ENCODE data around the gene PCNX4. TPM values are rescaled to one million over a fixed set of nuclear protein-coding genes. Genes with fewer than 3 reads are reported as not detected.
"Not testable (repeated sequence)": the region's sequence is repeated elsewhere in the genome, so short reads cannot be mapped to it uniquely, and the experiment has no call there.

PCNX4 gene
- polyA plus RNA-seq, 1 donor from 2014 or later, result 17.5 TPM

DNA sequence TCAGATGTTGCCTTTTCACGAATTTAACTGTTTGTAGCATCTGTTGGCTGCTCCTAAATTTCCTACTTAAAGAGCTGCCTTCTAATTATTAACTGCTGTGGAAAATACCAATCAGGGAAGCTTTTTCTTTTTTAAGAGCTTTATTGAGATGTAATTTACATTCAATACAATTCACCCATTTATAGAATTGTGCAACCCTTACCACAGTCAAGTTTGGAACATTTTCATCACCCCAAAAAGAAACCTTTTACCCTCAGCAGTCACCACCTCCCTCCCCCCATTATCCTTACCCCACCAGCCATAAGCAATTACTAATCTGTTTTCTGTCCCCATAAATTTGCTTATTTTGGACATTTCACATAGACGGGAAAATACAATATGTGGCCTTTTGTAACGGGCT lies 1.4 kb downstream of the PCNX4 start:
- Mint-ChIP-seq H3K4me1 (peaks cover 25 to 34% (median 25%) of the 10 kb centered on the region in 3 donors), H3K27me3 (no peaks in the 10 kb centered on the region), H3K36me3 (peaks cover 2% of the 10 kb centered on the region), H3K4me3 (peak overlapping the region; percentile 92 to 96 (median 96)), H3K9me3 (peaks cover 0 to 1% (median 0%) of the 10 kb centered on the region in 3 donors), H3K27ac (peak overlapping the region; percentile 94 to 99 (median 98))

DNA sequence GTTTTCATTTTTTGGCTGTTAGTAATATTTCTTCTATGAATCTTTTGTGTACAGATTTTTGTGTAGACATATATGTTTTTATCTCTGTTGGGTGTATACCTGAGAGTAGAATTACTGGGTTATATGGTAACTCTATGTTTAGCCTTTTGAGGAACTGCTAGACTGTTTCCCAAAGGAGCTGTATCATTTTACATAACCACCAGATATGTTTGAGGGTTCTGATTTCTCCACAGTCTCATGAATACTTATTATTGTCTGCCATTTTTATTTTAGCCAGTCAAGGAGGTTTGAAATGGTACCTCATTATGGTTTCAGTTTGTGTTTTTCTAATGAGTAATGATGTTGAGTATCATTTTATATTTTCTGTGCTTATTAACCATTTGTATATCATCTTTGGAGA lies 1.9 kb downstream of the PCNX4 start:
- no peaks in the 10 kb centered on the region for H3K27me3 Mint-ChIP-seq
- peaks cover 0 to 1% (median 0%) of the 10 kb centered on the region in 3 donors for H3K9me3 Mint-ChIP-seq
- H3K4me3 Mint-ChIP-seq, result peak overlapping the region; percentile 92 to 96 (median 96)
- peak overlapping the region in 1 of 3 donors; percentile 94 for H3K27ac Mint-ChIP-seq
- H3K36me3 Mint-ChIP-seq, result peaks cover 2% of the 10 kb centered on the region
- peaks cover 25 to 34% (median 26%) of the 10 kb centered on the region in 3 donors for H3K4me1 Mint-ChIP-seq

DNA sequence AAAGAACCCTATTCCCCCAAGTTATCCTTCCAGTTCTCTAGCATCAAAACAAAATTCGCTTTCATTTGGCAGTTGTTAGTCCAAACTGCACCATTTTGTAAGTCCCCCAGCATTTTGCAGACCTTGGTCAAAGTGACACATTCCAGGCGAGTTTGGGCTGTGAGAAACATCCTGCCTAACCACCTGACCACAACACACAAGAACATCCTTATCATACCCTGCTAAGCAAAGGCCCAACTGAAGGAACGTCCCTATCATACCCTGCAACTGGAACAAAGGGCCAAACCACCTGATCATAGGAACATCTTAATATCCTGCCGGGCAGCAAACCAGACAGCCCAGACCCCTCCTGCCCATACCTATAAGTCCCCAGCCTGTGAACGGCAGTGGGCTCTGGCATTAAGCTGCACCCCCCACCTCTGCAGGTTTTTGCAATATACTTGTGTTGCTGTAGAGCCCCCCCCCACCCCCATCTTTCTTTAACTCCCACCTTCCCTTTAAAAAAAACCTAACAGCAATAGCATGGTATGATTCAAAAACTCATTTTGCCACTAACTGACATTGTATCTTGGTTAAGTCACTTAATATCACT lies 2.7 kb downstream of the PCNX4 start:
- peaks cover 2% of the 10 kb centered on the region for H3K36me3 Mint-ChIP-seq
- peak overlapping the region in 1 of 3 donors; percentile 94 for H3K27ac Mint-ChIP-seq
- H3K27me3 Mint-ChIP-seq, result no peaks in the 10 kb centered on the region
- H3K4me3 Mint-ChIP-seq, result peak overlapping the region; percentile 28 to 95 (median 79)
- H3K9me3 Mint-ChIP-seq, result peaks cover 0 to 1% (median 0%) of the 10 kb centered on the region in 3 donors
- peaks cover 25 to 34% (median 26%) of the 10 kb centered on the region in 3 donors for H3K4me1 Mint-ChIP-seq

DNA sequence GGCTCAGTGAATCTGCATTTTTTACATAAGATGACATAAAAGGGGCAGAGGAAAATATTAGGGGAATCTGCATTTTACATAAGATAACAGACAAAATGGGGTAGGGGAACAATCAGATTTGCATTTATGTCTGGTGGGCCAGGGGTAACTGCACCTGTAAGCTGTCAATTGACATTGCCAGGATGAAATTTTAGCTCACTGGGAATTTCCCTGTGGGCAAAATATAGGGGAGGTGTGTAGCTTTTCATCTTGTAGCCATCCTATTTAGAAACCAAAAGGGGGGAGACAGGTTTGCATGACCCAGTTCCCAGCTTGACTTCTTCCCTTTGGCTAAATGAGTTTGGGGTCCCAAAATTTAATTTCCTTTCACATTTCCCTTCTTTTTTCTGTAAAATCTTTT lies 3.5 kb downstream of the PCNX4 start:
- Mint-ChIP-seq H3K9me3 (peaks cover 0 to 1% (median 0%) of the 10 kb centered on the region in 3 donors), H3K36me3 (peaks cover 2% of the 10 kb centered on the region), H3K27ac (peak overlapping the region in 1 of 3 donors; percentile 53), H3K27me3 (no peaks in the 10 kb centered on the region), H3K4me3 (peak overlapping the region in 1 of 4 donors; percentile 39), H3K4me1 (peaks cover 25 to 35% (median 26%) of the 10 kb centered on the region in 3 donors)

DNA sequence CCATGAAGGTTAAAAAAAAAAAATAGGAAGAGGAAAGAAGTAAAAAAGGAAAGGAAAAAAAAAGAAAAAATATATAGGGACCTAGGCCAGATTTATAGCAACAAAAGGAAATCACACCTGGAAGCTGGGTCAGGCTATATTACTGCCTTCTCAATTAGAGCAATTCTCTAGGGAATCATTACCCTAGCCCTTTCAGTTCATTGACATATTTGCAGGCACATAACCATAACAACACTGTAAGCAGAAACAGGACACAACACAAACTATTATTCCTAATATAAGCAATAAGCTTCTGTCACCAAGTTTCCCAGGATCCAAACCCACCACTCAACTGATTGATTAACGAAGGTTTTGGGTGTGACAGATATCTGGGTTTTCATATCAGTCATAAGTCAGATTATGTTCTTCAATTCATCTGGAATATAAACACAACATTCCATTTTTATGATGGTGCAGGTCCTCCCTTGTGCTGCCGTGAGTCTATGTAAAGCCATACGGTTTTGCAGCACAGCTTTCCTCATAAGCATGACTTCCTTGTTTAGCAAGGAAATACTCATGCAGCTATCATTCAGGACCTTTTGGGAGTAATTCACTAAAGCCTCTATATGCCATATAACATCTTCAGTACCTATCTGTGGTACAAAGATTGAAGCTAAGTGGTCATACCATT lies 4.2 kb downstream of the PCNX4 start:
- Mint-ChIP-seq H3K4me3 (peak overlapping the region in 1 of 4 donors; percentile 39), H3K36me3 (peaks cover 6% of the 10 kb centered on the region), H3K27me3 (no peaks in the 10 kb centered on the region), H3K9me3 (no peaks in the 10 kb centered on the region), H3K4me1 (peaks cover 26 to 37% (median 28%) of the 10 kb centered on the region in 3 donors), H3K27ac (peak overlapping the region in 1 of 3 donors; percentile 53)

DNA sequence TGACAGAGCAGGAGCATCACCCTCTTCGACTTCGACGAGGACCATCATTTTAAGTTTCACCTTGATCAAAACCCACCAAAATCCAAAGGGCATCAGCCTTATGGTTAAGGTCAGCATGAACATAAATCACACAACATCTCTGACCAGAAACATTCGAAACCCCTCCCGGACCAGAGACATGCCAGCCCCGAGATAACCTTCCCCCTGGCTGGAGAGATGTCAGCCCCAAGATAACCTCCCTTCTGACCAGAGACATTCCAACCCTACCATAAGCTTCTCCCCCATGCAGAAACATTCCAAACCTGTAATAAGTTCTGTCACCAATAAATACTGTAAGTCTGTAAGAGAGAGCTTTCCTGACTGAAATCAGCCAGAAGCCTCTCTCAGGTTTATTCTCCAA lies 6.3 kb downstream of the PCNX4 start:
- H3K4me3 Mint-ChIP-seq, result no peak overlapping the region
- H3K9me3 Mint-ChIP-seq, result no peaks in the 10 kb centered on the region
- H3K4me1 Mint-ChIP-seq, result peaks cover 26 to 40% (median 26%) of the 10 kb centered on the region in 3 donors
- H3K27ac Mint-ChIP-seq, result no peak overlapping the region
- H3K36me3 Mint-ChIP-seq, result peaks cover 13% of the 10 kb centered on the region
- no peaks in the 10 kb centered on the region for H3K27me3 Mint-ChIP-seq

DNA sequence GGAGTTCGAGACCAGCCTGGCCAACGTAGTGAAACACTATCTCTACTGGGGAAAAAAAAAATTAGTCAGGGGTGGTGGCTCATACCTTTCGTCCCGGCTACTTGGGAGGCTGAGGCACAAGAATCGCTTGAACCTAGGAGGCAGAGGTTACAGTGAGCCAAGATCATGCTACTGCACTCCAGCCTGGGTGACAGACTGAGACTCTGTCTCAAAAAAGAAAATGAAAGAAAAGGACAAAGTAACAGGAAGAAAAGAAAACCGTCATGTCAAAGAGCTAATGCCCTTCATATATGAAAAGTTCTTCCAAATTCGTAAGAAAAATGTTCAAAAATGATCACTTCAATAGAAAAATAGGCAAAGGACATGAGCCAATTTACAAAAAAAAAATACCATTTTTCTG lies 8.1 kb downstream of the PCNX4 start:
- Mint-ChIP-seq H3K36me3 (peaks cover 16% of the 10 kb centered on the region), H3K4me1 (peaks cover 13 to 31% (median 15%) of the 10 kb centered on the region in 3 donors)
- not testable (repeated sequence) for H3K27me3 Mint-ChIP-seq, H3K27ac Mint-ChIP-seq, H3K4me3 Mint-ChIP-seq, H3K9me3 Mint-ChIP-seq

DNA sequence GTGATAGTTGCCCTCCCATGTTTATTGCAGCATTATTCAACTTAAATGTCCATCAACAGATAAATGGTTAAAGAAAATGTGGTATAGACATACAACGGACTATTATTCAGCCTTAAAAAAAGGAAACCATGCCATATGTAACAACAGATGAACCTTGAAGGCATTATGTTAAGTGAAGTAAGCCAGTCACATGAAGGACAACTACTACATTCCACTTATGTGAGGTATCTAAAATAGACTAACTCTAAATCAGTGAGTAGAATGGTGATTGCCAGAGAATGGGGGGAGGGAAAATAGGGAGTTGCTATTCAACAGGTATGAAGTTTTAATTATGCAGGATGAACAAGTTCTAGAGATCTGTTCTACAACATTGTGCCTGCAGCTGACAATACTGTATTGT lies 10.1 kb downstream of the PCNX4 start:
- Mint-ChIP-seq H3K4me3 (no peak overlapping the region), H3K27ac (no peak overlapping the region), H3K27me3 (no peaks in the 10 kb centered on the region), H3K4me1 (peaks cover 5 to 25% (median 7%) of the 10 kb centered on the region in 3 donors), H3K9me3 (no peaks in the 10 kb centered on the region), H3K36me3 (peaks cover 13% of the 10 kb centered on the region)

DNA sequence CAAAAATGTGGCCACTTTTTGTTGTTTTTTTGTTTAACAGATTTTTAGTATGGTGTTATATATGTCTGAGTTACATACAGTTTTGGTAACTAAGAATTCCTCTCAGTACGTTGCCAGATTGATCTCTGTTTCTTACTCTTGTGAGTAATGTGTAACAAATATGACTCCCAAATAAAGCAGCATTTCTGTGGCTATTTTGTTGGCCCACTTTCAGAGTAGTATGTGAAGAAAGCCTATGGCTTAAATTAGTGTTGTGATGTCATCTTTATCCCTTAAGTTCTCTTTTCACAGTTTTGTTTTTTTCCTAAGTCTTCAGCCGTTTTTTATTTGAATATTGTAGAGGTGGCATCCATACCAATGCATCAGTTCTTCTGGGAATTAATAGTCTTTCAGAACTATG lies 10.7 kb downstream of the PCNX4 start:
- H3K9me3 Mint-ChIP-seq, result no peaks in the 10 kb centered on the region
- H3K4me1 Mint-ChIP-seq, result peaks cover 5 to 25% (median 7%) of the 10 kb centered on the region in 3 donors
- no peaks in the 10 kb centered on the region for H3K27me3 Mint-ChIP-seq
- no peak overlapping the region for H3K4me3 Mint-ChIP-seq
- peaks cover 13% of the 10 kb centered on the region for H3K36me3 Mint-ChIP-seq
- H3K27ac Mint-ChIP-seq, result no peak overlapping the region

DNA sequence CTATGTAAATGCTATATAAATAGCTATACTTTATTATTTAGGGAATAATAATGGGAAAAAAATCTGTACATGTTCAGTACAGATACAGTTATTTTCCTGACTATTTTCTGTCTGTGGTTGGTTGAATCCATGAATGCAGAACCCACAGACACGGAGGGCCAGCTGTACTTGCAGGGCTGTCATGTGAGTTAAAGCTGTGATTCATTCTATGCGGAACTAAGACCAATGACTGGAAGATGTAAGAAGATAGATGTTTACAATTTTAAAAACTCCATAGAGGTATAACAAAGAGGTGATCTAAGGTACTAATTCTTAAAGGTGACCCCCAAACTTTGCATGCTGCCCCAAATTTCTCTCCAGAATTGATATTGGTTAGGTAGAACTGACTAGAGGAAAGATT lies 14.6 kb downstream of the PCNX4 start:
- no peak overlapping the region for H3K4me3 Mint-ChIP-seq
- no peaks in the 10 kb centered on the region for H3K9me3 Mint-ChIP-seq
- H3K27me3 Mint-ChIP-seq, result no peaks in the 10 kb centered on the region
- peaks cover 14% of the 10 kb centered on the region for H3K36me3 Mint-ChIP-seq
- H3K27ac Mint-ChIP-seq, result peak overlapping the region in 1 of 3 donors; percentile 3
- H3K4me1 Mint-ChIP-seq, result peaks cover 0 to 20% (median 8%) of the 10 kb centered on the region in 3 donors

DNA sequence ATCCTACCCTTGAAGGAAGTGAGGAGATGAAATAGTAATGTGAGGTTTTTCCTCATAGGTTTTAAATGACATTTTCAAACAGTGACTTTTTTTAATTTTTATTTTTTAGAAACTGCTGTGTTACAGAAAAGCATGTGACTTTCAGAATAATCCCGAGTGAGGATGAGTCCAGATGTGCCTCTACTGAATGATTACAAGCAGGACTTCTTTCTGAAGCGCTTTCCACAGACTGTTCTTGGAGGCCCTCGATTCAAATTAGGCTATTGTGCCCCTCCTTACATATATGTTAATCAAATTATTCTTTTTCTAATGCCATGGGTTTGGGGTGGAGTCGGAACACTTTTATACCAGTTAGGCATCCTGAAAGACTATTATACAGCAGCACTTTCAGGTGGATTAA lies 15.8 kb downstream of the PCNX4 start:
- Mint-ChIP-seq H3K9me3 (no peaks in the 10 kb centered on the region), H3K4me1 (peaks cover 0 to 15% (median 7%) of the 10 kb centered on the region in 3 donors), H3K4me3 (no peak overlapping the region), H3K27me3 (no peaks in the 10 kb centered on the region), H3K27ac (no peak overlapping the region), H3K36me3 (peaks cover 10% of the 10 kb centered on the region)

DNA sequence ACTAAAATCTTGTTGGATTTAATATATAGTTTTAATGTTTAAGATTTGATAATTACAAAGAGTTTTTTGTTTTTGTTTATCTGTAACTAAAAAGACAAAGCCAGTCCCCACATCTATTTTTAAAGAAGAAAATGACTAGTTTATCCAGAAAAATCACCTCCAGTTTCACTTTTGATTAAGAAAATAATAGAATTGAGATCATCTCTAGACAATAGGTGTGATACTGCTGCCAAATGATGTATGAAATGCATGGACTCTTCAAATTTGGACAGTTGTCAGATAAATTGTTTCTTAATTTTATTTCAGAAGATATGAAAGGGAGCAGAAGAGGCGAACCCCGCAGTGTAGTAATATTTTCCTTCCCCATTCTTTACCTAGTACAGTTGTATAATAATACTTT lies 20.0 kb downstream of the PCNX4 start:
- peaks cover 0 to 7% (median 4%) of the 10 kb centered on the region in 3 donors for H3K4me1 Mint-ChIP-seq
- H3K27ac Mint-ChIP-seq, result no peak overlapping the region
- no peaks in the 10 kb centered on the region for H3K27me3 Mint-ChIP-seq
- H3K4me3 Mint-ChIP-seq, result no peak overlapping the region
- H3K36me3 Mint-ChIP-seq, result peaks cover 8% of the 10 kb centered on the region
- no peaks in the 10 kb centered on the region for H3K9me3 Mint-ChIP-seq

DNA sequence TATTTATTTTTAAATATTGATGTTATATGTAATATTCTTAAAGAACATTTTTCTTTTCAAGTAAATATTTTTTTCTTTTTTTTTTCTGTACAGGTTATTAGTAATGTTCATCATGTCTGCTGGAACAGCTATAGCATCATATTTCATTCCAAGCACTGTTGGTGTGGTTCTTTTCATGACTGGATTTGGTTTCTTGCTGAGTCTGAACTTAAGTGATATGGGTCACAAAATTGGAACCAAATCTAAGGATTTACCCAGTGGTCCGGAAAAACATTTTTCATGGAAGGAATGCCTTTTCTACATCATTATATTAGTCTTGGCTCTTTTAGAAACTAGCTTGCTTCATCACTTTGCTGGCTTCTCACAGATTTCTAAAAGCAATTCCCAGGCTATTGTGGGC lies 23.2 kb downstream of the PCNX4 start:
- H3K27me3 Mint-ChIP-seq, result no peaks in the 10 kb centered on the region
- no peak overlapping the region for H3K4me3 Mint-ChIP-seq
- H3K4me1 Mint-ChIP-seq, result peaks cover 0 to 4% (median 1%) of the 10 kb centered on the region in 3 donors
- H3K36me3 Mint-ChIP-seq, result peaks cover 5% of the 10 kb centered on the region
- H3K9me3 Mint-ChIP-seq, result no peaks in the 10 kb centered on the region
- H3K27ac Mint-ChIP-seq, result no peak overlapping the region

DNA sequence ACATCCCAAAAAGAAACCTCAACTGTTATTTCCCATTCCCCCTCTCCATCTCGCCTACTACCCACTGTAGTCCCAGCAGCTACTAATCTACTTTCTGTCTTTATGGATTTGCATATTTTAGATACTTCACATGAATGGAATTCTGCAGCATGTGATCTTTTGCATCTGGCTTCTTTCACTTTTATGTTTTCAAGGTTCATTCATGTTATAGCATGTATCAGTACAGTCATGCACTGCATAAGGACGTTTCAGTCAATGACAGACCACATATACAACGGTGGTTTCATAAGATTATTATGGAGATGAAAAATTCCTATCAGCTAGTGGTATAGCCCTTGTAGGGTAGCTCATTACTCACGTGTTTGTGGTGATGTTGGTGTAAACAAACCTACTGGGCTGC lies 24.5 kb downstream of the PCNX4 start:
- Mint-ChIP-seq H3K4me1 (peaks cover 0 to 4% (median 0%) of the 10 kb centered on the region in 3 donors), H3K9me3 (no peaks in the 10 kb centered on the region), H3K36me3 (no peaks in the 10 kb centered on the region), H3K4me3 (no peak overlapping the region), H3K27me3 (no peaks in the 10 kb centered on the region), H3K27ac (no peak overlapping the region)

DNA sequence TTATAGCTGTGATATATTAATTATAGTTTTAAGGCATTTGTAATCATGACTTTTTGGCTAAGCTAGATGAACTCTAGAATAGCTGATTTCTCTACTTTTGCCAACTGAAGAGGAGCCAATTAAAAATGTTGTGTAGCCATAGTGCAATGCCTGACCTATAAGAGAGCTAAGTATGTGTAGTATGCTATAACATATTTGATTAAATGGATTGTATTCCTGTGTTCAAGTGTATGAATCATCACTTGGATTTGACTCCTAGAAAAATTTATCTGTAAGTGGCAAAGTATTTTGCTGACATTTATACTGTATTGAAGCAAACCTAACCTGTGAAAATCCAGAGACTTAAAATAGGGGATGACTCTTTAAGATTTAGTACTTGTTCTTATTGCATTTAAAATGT lies 34.2 kb downstream of the PCNX4 start:
- H3K27ac Mint-ChIP-seq, result no peak overlapping the region
- peaks cover 0 to 2% (median 0%) of the 10 kb centered on the region in 3 donors for H3K4me1 Mint-ChIP-seq
- no peak overlapping the region for H3K4me3 Mint-ChIP-seq
- H3K9me3 Mint-ChIP-seq, result no peaks in the 10 kb centered on the region
- H3K36me3 Mint-ChIP-seq, result peaks cover 35% of the 10 kb centered on the region
- no peaks in the 10 kb centered on the region for H3K27me3 Mint-ChIP-seq

DNA sequence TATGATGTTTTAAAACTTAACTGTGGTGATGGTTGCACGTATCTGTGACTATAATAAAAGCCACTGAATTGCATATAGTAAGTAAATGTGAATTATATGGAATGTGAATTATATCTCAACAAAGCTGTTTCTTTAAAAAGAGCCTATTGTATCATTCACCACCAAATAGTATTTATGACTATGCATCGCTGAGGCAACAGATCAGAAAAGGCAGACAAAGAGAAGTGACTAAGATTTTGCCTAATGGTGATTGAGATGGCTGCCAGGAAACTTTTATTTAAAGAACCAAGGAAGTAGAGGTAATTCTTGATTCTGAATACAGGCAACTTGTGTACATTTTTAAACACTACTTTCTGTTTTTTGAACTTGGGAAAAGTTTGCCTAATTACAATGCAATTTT lies 41.8 kb downstream of the PCNX4 start:
- no peak overlapping the region for H3K27ac Mint-ChIP-seq
- H3K36me3 Mint-ChIP-seq, result peaks cover 13% of the 10 kb centered on the region
- H3K27me3 Mint-ChIP-seq, result no peaks in the 10 kb centered on the region
- H3K4me3 Mint-ChIP-seq, result no peak overlapping the region
- peaks cover 0 to 4% (median 0%) of the 10 kb centered on the region in 3 donors for H3K4me1 Mint-ChIP-seq
- H3K9me3 Mint-ChIP-seq, result no peaks in the 10 kb centered on the region

Data from IgD-negative memory B cell (primary cell).